ENCODE data around the gene RNF138. TPM values are rescaled to one million over a fixed set of nuclear protein-coding genes. Genes with fewer than 3 reads are reported as not detected.
"Not testable (repeated sequence)": the region's sequence is repeated elsewhere in the genome, so short reads cannot be mapped to it uniquely, and the experiment has no call there.

The RNF138 gene
- polyA plus RNA-seq, 3 donors from 2014 or later, result 33.3 to 42.8 (median 38.2) TPM

DNA sequence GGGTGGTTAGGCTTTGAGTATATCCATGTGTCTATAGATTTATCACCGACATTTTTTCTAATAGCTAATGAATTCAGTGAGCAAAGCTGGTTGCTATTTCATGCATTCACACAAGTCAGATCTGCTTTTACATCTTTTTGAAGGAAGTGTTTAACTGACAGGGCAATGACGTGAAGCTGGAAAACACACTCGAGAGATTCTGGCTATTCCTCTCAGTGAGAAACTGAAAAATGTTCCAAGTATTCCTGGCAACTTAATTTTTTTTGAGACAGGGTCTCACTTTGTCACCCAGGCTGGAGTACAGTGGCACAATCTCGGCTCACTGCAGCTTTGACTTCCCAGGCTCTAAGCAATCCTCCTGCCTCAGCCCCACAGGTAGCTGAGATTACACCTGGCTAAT, 21.2 kb downstream of the RNF138 start:
- H3K27ac Mint-ChIP-seq, result no peak overlapping the region
- no peaks in the 10 kb centered on the region for H3K9me3 Mint-ChIP-seq
- peaks cover 35 to 81% of the 10 kb centered on the region in 2 donors for H3K4me1 Mint-ChIP-seq
- H3K36me3 Mint-ChIP-seq, result peaks cover 5 to 34% (median 8%) of the 10 kb centered on the region in 3 donors
- DNase-seq, result no peak
- H3K4me3 Mint-ChIP-seq, result no peak overlapping the region
- H3K27me3 Mint-ChIP-seq (ENCODE audit: low read depth in 3 of 3), result peaks cover 0 to 2% (median 0%) of the 10 kb centered on the region in 3 donors

DNA sequence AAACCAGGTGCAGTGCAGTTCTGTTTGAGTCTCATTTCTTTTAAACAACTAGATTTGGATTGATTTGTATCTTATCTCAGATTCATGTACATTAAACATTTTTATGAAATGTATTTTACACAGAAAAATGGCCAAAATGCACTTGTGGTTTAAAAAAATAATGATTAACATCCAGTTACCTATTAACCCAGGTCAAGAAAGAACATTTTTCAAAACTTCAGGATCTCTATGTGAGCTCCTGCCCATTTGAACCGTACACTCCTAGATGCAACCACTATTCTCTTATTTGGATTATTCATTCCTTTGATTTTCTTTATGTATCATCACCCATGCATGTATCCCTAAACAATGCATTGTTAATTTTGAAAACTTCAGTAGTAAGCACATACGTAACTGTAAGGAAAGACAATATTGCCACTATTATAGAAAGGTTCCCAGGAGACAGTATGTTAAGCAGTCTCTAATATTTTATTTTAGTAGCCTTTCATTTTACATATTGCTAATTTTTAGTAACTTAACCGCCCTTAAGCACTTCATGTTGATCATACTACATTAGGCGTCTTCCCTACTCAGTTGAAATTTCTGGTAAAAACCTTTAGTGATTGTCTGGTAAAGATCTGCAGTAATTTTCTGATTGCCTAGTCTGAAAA, 22.7 kb downstream of the RNF138 start:
- peaks cover 29 to 69% of the 10 kb centered on the region in 2 donors for H3K4me1 Mint-ChIP-seq

DNA sequence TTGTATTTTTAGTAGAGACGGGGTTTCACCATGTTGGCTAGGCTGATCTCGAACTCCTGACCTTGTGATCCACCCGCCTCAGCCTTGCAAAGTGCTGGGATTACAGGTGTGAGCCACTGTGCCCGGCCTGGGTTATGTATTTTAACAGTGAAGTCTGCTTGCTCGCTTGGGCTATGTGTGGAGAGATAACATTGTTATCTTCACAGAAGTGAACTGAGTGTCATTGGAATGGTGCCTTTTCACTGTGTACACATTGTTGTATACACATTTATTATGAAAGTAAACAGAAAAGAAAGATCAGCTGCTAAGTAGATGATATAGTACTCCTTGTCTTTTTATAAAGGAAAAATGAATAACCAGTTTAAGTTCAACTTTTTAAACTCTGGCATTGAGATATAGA, 30.4 kb downstream of the RNF138 start:
- Mint-ChIP-seq H3K4me1 (peaks cover 11 to 44% of the 10 kb centered on the region in 2 donors), H3K36me3 (peaks cover 14 to 35% (median 17%) of the 10 kb centered on the region in 3 donors), H3K9me3 (no peaks in the 10 kb centered on the region), H3K27me3 (ENCODE audit: low read depth in 3 of 3) (peaks cover 0 to 4% (median 3%) of the 10 kb centered on the region in 3 donors), H3K4me3 (no peak overlapping the region), H3K27ac (no peak overlapping the region)
- DNase-seq, result no peak

More for the DNA sequence above, 22.7 kb downstream of the RNF138 start:
- Mint-ChIP-seq H3K27ac (peak overlapping the region in 2 of 6 donors; percentile 48 to 54), H3K27me3 (ENCODE audit: low read depth in 3 of 3) (peaks cover 0 to 1% (median 0%) of the 10 kb centered on the region in 3 donors), H3K9me3 (no peaks in the 10 kb centered on the region), H3K36me3 (peaks cover 5 to 34% (median 9%) of the 10 kb centered on the region in 3 donors), H3K4me3 (no peak overlapping the region)
- DNase-seq, result no peak

DNA sequence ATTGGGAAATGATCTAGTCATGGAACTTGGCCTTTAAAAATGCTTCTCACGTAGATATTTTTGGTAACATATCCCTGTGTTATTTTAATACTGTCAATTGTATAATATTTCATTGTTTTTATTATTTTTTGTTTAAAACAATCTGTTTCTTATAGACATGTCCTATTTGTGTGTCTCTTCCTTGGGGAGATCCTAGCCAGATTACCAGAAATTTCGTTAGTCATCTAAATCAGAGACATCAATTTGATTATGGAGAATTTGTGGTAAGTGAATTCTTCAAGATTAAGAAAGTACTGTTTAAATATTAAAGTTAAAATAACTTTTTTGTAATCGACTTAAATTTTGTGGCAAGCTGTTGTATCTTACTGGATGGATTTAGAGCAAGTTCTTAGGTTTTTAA, 34.9 kb downstream of the RNF138 start:
- Mint-ChIP-seq H3K9me3 (no peaks in the 10 kb centered on the region), H3K4me1 (peaks cover 1 to 20% of the 10 kb centered on the region in 2 donors), H3K4me3 (no peak overlapping the region), H3K27ac (peak overlapping the region in 1 of 6 donors; percentile 74), H3K36me3 (peaks cover 8 to 31% (median 18%) of the 10 kb centered on the region in 3 donors), H3K27me3 (ENCODE audit: low read depth in 3 of 3) (peaks cover 0 to 3% (median 2%) of the 10 kb centered on the region in 3 donors)
- DNase-seq, result no peak

DNA sequence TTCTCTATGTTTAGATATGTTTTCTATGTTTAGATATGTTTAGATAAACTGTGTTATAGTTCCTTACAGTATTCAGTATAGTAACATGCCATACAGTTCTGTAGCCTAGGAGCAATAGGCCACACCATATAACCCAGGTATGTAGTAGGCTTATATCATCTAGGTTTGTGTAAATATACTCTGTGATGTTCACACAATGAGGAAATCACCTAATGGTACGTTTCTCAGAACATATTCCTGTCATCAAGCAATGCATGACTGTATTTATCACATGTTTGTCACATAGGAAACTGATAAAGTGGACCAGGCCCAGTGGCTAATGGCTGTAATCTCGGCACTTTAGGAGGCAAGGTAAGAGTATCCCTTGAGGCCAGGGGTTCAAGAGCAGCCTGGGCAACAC, 44.0 kb downstream of the RNF138 start:
- peaks cover 6 to 20% of the 10 kb centered on the region in 2 donors for H3K4me1 Mint-ChIP-seq
- H3K36me3 Mint-ChIP-seq, result peaks cover 0 to 4% (median 0%) of the 10 kb centered on the region in 3 donors
- H3K4me3 Mint-ChIP-seq, result no peak overlapping the region
- H3K27me3 Mint-ChIP-seq (ENCODE audit: low read depth in 3 of 3), result peaks cover 0 to 3% (median 2%) of the 10 kb centered on the region in 3 donors
- peak overlapping the region in 3 of 6 donors; percentile 57 to 77 (median 59) for H3K27ac Mint-ChIP-seq
- no peak for DNase-seq
- H3K9me3 Mint-ChIP-seq, result no peaks in the 10 kb centered on the region

DNA sequence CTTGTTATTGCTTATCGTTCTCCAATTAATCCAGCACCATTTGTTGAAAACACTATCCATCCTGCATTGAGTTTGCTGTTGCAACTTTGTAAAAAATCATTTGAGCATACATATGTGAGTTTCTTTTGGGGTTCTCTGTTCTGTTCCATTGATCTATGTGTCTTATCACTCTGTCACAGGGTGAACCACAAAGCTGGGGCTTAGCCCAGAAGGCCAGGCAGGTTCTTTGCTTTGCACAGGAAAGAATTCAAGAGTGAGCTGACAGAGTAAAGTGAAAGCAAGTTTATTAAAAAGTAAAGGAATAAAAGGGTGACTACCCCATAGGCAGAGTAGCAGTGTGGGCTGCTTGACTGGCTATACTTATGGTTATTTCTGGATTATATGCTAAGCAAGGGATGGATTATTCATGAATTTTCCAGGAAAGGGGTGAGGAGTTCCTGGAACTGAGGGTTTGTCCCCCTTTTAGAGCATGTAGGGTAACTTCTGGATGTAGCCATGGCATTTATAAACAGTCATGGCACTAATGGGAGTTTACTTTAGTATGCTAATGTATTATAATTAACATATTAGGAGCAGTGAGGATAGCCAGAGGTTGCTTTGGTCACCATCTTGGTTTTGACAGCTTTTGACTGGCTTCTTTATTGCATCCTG, 46.8 kb downstream of the RNF138 start:
- H3K4me3 Mint-ChIP-seq, result no peak overlapping the region

DNA sequence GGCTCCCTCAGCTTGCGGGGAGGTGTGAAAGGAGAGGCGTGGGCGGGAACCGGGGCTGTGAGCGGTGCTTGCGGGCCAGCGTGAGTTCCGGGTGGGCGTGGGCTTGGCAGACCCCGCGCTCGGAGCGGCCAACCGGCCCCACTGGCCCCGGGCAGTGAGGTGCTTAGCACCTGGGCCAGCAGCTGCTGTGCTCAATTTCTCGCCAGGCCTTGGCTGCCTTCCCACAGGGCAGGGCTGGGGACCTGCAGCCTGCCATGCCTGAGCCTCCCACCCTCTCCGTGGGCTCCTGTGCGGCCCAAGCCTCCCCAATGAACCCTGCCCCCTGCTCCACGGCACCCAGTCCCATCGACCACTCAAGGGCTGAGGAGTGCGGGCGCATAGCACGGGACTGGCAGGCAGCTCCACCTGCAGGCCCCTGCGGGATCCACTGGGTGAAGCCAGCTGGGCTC, 48.2 kb downstream of the RNF138 start:
- no peak overlapping the region for H3K4me3 Mint-ChIP-seq
- H3K4me1 Mint-ChIP-seq, result peaks cover 6 to 27% of the 10 kb centered on the region in 2 donors
- no peak overlapping the region for H3K27ac Mint-ChIP-seq
- no peaks in the 10 kb centered on the region for H3K36me3 Mint-ChIP-seq
- DNase-seq, result no peak
- H3K27me3 Mint-ChIP-seq (ENCODE audit: low read depth in 3 of 3), result peaks cover 0 to 3% (median 0%) of the 10 kb centered on the region in 3 donors
- H3K9me3 Mint-ChIP-seq, result no peaks in the 10 kb centered on the region

More for the DNA sequence above, 46.8 kb downstream of the RNF138 start:
- H3K4me1 Mint-ChIP-seq, result peaks cover 6 to 27% of the 10 kb centered on the region in 2 donors
- peaks cover 0 to under 1% (median 0%) of the 10 kb centered on the region in 3 donors for H3K27me3 Mint-ChIP-seq (ENCODE audit: low read depth in 3 of 3)
- H3K9me3 Mint-ChIP-seq, result no peaks in the 10 kb centered on the region
- no peaks in the 10 kb centered on the region for H3K36me3 Mint-ChIP-seq
- H3K27ac Mint-ChIP-seq, result peak overlapping the region in 3 of 6 donors; percentile 60 to 63 (median 62)
- no peak for DNase-seq

DNA sequence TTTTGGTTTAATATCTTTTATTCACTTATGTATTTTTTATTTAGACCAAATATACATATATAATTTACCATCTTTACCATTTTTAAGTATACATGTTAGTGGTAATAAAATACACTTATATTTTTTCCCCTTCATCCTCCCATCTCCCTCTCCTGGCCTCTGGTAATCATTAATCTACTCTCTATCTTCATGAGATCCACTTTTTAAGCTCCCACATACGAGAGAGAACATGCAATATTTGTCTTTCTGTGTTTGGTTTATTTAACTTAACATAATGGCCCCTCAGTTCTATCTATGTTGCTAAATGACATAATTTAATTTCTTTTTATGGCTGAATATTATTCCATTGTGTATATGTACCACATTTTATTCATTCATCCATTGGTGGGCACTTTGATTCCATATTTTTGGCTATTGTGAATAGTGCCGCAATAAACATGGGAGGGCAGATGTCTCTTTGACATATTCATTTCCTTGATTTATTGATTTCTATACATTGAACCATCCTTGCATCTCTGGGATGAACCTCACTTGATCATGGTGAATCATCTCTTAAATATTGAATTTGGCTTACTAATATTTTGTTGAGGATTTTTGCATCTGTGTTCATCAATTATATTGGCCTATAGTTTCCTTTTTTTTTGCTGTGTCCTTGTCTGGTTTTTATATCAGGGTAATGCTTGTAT, 56.7 kb downstream of the RNF138 start:
- no peaks in the 10 kb centered on the region for H3K4me1 Mint-ChIP-seq

DNA sequence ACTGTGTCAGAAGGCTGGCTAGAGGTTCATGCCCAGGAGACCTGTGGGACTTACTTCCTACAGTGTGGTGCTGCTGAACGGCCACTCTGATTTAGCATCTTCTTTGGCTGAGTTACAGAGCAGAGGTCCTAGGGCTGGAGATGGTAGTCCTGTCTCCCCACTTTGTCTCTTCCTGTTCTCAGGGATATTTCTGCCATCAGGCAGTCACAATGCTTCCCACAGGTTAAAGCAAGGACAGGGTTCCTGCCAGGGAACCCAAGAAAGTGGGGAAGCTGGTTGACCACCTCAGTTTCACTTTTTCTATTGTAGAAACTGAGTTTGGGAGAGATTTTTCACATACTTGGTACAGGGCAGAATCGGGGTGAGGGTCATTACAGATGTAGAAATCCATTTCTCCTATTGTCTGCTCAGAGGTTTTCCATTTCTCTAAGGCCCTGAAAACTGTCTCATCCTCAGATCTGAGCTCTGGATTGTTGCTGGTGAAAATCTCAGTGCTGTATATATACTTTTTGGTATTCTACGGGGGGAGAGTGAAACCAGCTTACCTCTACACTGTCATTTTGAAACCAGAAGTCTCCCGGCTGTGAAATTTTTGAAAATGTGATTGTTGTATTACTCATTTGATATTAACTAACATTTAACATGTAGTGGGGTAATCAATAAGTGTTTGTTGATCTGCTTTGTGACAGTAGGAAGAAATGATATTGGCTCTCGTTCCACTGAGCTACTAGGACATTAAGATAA, 61.2 kb downstream of the RNF138 start:
- no peak overlapping the region for H3K27ac Mint-ChIP-seq
- DNase-seq, result no peak
- H3K9me3 Mint-ChIP-seq, result no peaks in the 10 kb centered on the region
- H3K36me3 Mint-ChIP-seq, result no peaks in the 10 kb centered on the region
- H3K27me3 Mint-ChIP-seq (ENCODE audit: low read depth in 3 of 3), result peaks cover 1 to 5% (median 3%) of the 10 kb centered on the region in 3 donors
- H3K4me3 Mint-ChIP-seq, result no peak overlapping the region
- H3K4me1 Mint-ChIP-seq, result peaks cover 1 to 3% of the 10 kb centered on the region in 2 donors

More for the DNA sequence above, 56.7 kb downstream of the RNF138 start:
- Mint-ChIP-seq H3K4me3 (no peak overlapping the region), H3K9me3 (no peaks in the 10 kb centered on the region), H3K36me3 (peaks cover 0 to 3% (median 0%) of the 10 kb centered on the region in 3 donors), H3K27me3 (ENCODE audit: low read depth in 3 of 3) (peaks cover 3 to 5% (median 3%) of the 10 kb centered on the region in 3 donors), H3K27ac (no peak overlapping the region)
- no peak for DNase-seq

DNA sequence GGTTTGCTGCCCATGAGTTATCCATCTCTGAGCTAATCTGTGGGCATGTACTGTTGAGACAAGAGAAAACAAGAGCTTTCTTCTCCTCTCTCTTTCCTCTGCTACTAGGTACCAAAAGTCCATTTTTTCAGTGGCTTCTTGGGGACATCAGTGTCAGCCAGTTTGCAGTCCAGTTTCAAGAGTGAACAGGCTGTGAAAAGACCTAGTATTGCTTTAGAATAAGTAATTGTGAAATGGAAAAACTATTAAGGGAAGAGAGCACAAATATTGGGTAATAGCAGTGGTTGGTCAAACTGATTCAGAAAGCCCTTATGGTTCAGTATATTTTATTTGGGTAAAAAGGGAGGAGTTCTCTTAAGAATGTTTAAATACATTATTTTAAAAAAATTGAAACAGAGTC, 65.2 kb downstream of the RNF138 start:
- no peak for DNase-seq
- Mint-ChIP-seq H3K4me3 (no peak overlapping the region), H3K36me3 (no peaks in the 10 kb centered on the region), H3K27me3 (ENCODE audit: low read depth in 3 of 3) (peaks cover 0 to 5% (median 3%) of the 10 kb centered on the region in 3 donors), H3K4me1 (peaks cover 8 to 9% of the 10 kb centered on the region in 2 donors), H3K27ac (no peak overlapping the region), H3K9me3 (no peaks in the 10 kb centered on the region)

DNA sequence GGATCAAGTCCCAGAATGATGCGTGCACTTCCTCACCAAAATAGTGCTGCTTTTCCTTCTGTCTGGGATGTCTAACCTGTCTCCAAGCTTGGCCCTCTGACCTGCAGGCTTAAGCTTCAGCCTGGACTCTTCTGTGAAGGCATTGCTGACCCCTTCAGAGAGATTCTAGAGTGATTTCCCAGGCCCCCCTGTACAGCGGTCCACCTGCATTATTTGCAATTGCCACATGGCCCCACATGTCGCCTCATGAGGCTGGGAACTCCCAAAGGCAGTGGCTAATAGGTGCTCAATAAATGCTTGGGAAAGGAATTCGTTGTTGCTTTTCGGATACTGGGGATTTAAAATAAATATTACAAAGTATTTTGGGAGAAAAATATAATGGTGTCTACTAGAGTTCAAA, 65.9 kb downstream of the RNF138 start:
- H3K27me3 Mint-ChIP-seq (ENCODE audit: low read depth in 3 of 3), result peaks cover 0 to 5% (median 3%) of the 10 kb centered on the region in 3 donors
- no peaks in the 10 kb centered on the region for H3K9me3 Mint-ChIP-seq
- no peaks in the 10 kb centered on the region for H3K36me3 Mint-ChIP-seq
- H3K4me1 Mint-ChIP-seq, result peaks cover 8 to 9% of the 10 kb centered on the region in 2 donors
- H3K4me3 Mint-ChIP-seq, result peak overlapping the region in 3 of 5 donors; percentile 77 to 92 (median 87)
- H3K27ac Mint-ChIP-seq, result peak overlapping the region in 1 of 6 donors; percentile 9
- no peak for DNase-seq

DNA sequence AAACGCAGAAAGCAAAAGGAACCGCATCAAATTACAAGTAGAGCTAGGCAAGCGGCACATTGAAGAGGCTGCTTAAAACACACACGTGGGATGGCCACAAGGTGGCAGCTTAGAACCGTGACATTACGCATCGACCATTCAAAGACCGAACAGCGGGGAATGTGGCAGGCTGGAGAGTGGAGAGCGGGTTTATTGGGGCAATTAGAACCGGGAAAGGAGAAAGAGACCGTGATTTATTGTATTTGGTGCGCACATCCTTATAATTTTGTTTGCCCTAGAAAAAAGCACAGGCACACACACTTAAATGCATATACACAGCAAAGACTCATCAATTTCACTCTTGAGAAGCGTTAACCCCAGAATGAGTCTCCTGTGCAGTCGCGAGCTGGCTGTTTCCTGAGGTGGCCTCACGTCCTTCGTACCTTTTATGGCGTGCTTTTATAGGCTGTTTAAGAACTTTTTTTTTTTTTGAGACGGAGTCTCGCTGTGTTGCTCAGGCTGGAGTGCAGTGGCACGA, 66.5 kb downstream of the RNF138 start:
- H3K4me1 Mint-ChIP-seq, result peaks cover 8 to 9% of the 10 kb centered on the region in 2 donors
- no peaks in the 10 kb centered on the region for H3K36me3 Mint-ChIP-seq
- peaks cover 0 to 3% (median 3%) of the 10 kb centered on the region in 3 donors for H3K27me3 Mint-ChIP-seq (ENCODE audit: low read depth in 3 of 3)
- H3K4me3 Mint-ChIP-seq, result peak overlapping the region; percentile 77 to 92 (median 83)
- H3K27ac Mint-ChIP-seq, result peak overlapping the region in 4 of 6 donors; percentile 4 to 68 (median 23)
- no peaks in the 10 kb centered on the region for H3K9me3 Mint-ChIP-seq
- DNase-seq, result peak; percentile 60 to 72 (median 70)

DNA sequence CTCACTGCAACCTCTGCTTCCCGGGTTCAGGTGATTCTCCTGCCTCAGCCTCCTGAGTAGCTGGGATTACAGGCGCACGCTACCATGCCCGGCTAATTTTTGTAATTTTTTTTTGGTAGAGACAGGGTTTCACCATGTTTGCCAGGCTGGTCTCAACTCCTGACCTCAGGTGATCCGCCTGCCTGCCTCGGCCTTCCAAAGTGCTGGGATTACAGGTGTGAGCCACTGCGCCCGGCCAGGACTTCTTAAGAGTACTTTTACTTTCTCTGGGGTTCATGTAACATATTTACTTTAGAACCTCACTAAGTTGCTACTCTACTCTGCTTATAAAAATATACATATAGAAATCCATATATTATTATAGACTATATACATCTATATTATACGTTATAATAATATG, 67.0 kb downstream of the RNF138 start:
- not testable (repeated sequence) for H3K27ac Mint-ChIP-seq; H3K27me3 Mint-ChIP-seq (ENCODE audit: low read depth in 3 of 3); H3K36me3 Mint-ChIP-seq; H3K4me1 Mint-ChIP-seq; DNase-seq; H3K9me3 Mint-ChIP-seq
- peak overlapping the region; percentile 77 to 92 (median 83) for H3K4me3 Mint-ChIP-seq

Measured in immature natural killer cell (primary cell).